GM20000 (cell line): ENCODE data around the gene RASSF4.
"Not testable (repeated sequence)": the region's sequence is repeated elsewhere in the genome, so short reads cannot be mapped to it uniquely, and the experiment has no call there.

Experiments used
- DNase-seq: peaks from one replicate; pipeline ENCODE4 v3.0.0; 2012; ENCODE audit warnings: low spot score
- CTCF ChIP-seq: IDR thresholded peaks from 2 replicates; pipeline ENCODE4 v1.5.1; 2012; ENCODE audit warnings: mild to moderate bottlenecking, control low read depth; ENCODE audit errors: extremely low read depth, missing control alignments

Gene RASSF4

DNA sequence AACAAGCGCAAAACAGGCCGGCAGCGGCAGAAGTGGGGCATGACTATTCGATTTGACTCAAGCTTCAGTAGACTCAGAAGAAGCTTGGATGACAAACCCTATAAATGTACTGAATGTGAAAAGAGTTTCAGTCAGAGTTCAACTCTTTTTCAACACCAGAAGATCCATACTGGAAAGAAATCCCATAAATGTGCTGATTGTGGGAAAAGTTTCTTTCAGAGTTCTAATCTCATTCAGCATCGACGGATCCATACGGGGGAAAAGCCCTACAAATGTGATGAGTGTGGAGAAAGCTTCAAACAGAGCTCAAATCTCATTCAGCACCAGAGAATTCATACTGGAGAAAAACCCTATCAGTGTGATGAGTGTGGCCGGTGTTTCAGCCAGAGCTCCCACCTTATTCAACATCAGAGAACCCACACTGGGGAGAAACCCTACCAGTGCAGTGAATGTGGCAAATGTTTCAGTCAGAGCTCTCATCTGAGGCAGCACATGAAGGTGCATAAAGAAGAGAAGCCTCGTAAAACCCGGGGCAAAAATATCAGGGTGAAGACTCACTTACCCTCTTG, 43.9 kb downstream of the RASSF4 start:
- no peak for TF ChIP-seq CTCF
- DNase-seq: no peak

- no peak for DNase-seq
- no peak for TF ChIP-seq CTCF
Observed at GRCh38 chr10:45004661-45005060, 45.1 kb downstream of the RASSF4 start.

DNA sequence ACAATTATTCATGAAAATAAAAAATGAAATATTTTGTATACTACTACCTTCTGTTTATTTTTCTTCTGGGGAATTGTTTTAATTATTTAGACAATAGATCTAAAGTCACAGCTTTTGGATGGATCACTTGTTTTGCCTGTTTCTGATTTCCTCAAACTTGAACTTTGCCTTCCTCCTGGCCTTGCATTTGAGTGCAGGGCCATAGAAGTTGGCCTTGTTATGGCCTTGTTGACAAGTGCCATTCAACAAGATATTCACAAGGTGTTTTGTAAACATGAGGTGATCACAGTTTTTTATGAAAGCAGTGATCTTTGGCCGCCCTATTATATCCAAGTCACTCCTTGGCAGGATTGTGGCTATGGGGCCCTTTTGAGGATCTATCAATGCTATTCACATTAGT, 45.7 kb downstream of the RASSF4 start:
- no peak for DNase-seq
- no peak for TF ChIP-seq CTCF

- TF ChIP-seq CTCF: no peak
Observed at GRCh38 chr10:45006276-45007030, 46.9 kb downstream of the RASSF4 start.

GRCh38 chr10:45008524-45009161, 49.0 kb downstream of the RASSF4 start:
- peak; percentile 50 for TF ChIP-seq CTCF
- DNase-seq: peak; percentile 70

More at GRCh38 chr10:45006276-45007030, 46.9 kb downstream of the RASSF4 start:
- no peak for DNase-seq

DNA sequence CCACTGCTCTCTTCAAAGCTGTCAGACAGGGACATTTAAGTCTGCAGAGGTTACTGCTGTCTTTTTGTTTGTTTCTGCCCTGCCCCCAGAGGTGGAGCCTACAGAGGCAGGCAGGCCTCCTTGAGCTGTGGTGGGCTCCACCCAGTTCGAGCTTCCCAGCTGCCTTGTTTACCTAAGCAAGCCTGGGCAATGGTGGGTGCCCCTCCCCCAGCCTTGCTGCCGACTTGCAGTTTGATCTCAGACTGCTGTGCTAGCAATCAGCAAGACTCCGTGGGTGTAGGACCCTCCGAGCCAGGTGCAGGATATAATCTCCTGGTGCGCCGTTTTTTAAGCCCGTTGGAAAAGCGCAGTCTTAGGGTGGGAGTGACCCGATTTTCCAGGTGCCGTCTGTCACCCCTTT, 55.0 kb downstream of the RASSF4 start:
- DNase-seq: not testable (repeated sequence)

DNA sequence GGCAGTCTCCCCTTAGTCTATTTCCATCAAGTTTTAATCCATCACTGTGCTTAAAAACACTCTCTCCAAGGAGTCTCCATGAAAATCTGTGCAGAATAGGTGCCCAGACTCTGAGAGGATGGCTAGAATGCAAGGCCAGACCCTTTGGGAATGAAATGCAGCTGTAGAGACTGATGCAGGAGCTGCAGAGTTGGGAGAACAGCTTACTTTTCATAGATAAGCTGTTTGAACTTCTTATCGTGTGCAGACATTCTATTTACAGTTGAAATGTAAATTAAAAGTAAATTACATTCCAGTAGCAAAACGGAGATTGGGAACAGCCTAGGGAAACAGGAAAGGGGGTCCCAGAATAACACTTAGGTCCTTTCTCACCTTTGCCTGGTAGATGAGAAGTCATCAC, 56.0 kb downstream of the RASSF4 start:
- DNase-seq: no peak
- TF ChIP-seq CTCF: no peak
